Caki2 (cell line): ENCODE data around the gene PLCH1. TPM values are rescaled to one million over a fixed set of nuclear protein-coding genes. Genes with fewer than 3 reads are reported as not detected.

Experiments
- DNase-seq: peaks from one replicate; pipeline ENCODE4 v3.0.0-alpha.2; 2015; ENCODE audit warnings: low read depth
- in situ Hi-C: cut with HindIII; loops from 2 replicates; pipeline ENCODE4 v1.10.0; 2016; ENCODE audit warnings: low sequenced_read_pairs, low pct_unique_long_range_greater_than_20kb, mixed read lengths
- total RNA-seq: library from RNA; depleted of rRNA; stranded (reverse); fragments of >200 nt; shearing (Covaris generic); gene quantifications from 2 replicates; pipeline ENCODE4 v1.2.3, GENCODE V29; 2014; ENCODE audit warnings: low replicate concordance

The PLCH1 gene
- total RNA-seq, 1 experiment from 2014 or later: 5.6 TPM

- no peak for DNase-seq
- in situ Hi-C loops: no loop called here
These were observed 380.4 kb downstream of the PLCH1 start for GRCh38 chr3:155364492-155364891.

GRCh38 chr3:155363690-155364070 is 381.2 kb downstream of the PLCH1 start:
- in situ Hi-C loops: no loop called here
- DNase-seq: no peak

- in situ Hi-C loops: no loop called here
These were observed 381.8 kb downstream of the PLCH1 start for GRCh38 chr3:155362808-155363689.

DNA sequence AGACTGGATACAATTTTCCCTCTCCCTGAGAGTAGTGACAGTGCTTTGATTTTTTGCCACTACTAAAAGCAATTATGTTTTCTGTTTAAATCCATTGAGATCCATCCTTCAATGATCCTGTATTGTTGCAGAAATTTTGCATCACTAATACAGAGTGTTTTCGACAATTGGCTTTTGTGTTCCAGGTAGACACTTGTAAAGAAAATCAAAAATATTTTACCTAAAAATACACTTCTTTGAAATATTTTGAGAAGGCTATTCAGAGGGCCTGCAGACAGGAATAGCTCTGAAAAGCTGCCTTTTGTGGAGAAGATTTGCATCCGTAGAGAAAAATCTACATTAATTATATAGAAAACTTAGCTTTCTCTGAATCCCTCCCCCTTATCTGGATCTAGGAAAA is 384.6 kb downstream of the PLCH1 start:
- DNase-seq: no peak
- in situ Hi-C loops: no loop called here

More at GRCh38 chr3:155362808-155363689, 381.8 kb downstream of the PLCH1 start:
- no peak for DNase-seq

DNA sequence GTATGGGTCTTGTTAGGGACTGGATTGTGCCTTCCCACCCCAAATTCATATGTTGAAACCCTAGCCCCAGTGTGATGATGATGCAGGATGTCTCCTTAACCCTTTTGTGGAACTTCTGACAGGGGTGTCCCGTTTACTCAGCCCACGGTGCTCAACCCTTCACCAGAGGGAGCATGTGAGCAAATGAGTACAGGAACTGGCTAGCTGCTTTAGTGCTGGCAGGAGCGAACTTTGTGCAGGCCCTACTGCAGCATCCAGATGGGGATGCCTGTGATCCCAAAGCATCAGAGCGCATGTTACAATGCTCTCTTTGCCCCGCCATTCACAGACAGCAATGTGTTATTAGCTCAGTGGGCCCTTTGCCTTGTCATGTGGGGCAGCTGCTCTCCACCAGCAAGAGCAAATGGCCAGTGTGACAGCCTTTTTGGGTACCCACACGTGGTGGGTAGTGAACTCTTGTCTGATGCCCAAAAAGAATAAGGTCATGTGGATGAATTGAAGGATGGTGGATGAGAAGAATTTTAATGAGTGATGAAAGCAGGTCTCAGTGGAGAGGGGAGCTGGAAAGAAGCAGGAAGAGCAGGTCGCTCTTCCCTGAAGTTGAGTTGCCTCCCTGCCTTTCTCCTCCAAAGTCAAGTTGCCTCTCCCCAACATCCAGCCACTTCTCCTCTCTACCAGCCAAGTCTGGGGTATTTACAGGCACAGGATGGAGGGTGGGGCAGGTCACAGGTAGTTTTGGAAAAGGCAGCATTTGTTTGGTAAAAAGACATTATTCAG is 388.1 kb downstream of the PLCH1 start:
- in situ Hi-C loops: no loop called here
- no peak for DNase-seq

GRCh38 chr3:155354658-155355057 is 390.2 kb downstream of the PLCH1 start:
- no peak for DNase-seq
- in situ Hi-C loops: no loop called here

DNA sequence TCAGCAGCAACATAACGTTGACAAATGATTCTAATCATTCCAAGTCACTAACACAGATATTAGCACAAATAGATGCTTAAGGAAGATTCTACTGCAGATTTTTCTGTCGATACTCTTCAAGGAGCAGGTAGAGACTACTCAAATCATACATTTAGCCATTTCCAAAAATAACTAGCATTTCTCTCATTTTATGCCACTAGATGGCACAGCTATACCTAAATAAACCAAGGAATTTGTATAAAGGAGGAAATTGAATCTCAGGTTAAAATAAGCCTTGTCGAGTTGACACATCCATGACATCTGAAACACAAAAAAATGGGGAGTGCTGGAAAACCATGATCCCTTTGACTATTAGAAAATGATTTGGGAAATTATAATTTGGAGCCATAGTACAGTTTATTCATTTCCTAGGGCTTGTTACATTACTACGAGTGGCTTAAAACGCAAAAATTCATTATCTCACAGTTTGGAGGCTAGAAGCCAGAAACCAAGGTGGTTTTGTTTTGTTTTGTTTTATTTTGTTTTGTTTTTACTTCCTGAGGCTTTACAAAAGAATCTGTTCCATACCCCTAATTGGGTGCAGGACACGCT is 391.9 kb downstream of the PLCH1 start:
- DNase-seq: peak; percentile 54
- in situ Hi-C loops: no loop called here

DNA sequence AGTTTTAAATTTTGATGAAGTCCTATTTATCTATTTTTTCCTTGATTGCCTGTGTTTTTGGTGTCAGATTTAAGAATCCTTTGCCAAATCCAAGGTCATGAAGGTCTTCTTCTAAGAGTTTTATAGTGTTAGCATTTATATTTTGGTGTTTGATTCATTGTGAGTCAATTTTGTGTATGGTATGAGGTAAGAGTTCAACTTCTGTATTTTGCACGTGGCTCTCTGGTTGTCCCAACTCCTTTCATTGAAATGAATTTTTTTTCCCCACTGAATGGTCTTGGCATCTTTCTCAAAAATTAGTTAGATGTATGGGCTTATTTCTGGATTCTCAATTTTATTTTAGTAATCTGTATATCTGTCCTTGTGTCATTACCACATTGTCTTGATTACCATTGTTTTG is 394.3 kb downstream of the PLCH1 start:
- DNase-seq: no peak
- in situ Hi-C loops: no loop called here

GRCh38 chr3:155347901-155348300 is 397.0 kb downstream of the PLCH1 start:
- in situ Hi-C loops: no loop called here
- no peak for DNase-seq

GRCh38 chr3:155342344-155342743 is 402.5 kb downstream of the PLCH1 start:
- in situ Hi-C loops: no loop called here

DNA sequence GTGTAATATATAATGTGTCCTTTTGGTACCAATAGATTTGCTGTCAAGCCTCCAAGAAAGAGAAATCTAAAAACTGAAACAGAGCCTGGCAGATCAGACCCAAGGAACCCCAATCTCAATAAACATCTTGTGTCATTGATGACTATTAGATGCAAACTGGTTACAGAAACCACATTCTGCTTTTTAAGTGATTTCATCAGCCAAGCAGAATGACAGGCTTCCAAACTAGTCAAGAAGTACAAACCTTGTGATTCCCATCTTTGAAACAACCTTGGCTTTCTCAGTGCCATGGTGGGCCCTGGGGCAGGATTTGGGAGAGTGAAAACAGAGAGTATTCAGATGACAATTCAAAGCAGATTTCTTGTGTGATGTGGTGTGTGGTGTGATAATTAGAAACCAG is 405.8 kb downstream of the PLCH1 start:
- no peak for DNase-seq
- in situ Hi-C loops: no loop called here

More at GRCh38 chr3:155342344-155342743, 402.5 kb downstream of the PLCH1 start:
- DNase-seq: no peak

- in situ Hi-C loops: no loop called here
- no peak for DNase-seq
These were observed 409.0 kb downstream of the PLCH1 start for GRCh38 chr3:155335724-155336354.

DNA sequence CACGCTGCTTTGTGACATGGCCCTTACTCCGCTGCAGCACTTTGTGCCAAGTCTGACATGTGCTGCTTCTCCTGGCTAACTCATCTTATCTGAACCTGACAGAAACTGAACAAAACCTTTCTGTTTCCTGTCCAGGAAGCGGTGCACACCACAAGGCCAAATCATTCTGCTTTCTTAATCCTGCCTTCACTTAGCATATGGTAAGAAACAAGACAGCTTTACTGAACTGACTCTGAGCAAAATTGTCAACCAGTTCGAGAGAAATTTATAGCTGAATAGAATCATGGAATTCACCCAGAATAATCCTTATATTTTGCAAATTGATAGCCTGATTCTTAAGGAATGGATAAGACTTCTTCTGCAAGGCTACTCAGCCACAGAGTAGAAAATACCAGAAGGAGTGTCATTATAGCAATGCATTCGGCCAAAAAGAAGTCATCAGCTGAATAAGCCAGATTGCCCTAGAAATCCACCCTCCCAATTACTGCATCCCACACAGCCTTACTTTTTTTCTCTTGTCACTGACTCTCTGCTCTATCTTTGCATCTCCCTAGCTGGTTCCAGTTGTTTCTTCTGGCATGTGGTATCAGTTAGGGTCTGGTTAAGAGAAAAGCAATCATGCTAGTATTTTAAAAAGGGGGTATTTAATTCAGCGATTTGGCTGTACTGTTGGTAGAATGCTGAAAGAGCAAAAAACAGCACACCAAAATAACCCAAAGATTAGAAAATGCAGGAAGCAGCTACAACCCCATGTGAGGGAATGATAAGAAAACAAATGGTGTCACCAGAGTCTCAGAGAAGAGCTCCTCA is 409.8 kb downstream of the PLCH1 start:
- DNase-seq: no peak
- in situ Hi-C loops: no loop called here

GRCh38 chr3:155334215-155334913 is 410.5 kb downstream of the PLCH1 start:
- no peak for DNase-seq
- in situ Hi-C loops: no loop called here

DNA sequence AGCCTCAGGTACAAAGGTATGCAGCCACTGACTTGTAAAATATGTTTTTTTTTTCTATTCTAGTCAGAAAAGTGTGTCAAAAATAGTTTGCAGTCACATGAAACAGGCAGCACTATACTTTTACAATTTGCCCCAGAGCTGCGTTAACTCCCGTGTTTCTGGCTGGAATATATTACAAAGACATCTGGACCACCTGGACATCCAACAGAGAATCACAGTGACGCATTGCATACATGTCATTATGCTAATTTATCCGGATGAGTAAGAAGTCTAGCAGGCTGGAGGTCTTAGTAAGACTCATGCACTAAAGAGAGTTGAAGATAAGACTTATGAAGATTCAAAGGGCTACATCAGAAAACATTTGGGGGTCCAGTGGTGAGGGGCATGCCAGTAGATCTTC is 412.2 kb downstream of the PLCH1 start:
- no peak for DNase-seq
- in situ Hi-C loops: no loop called here

- in situ Hi-C loops: no loop called here
- DNase-seq: no peak
These were observed 413.8 kb downstream of the PLCH1 start for GRCh38 chr3:155331078-155331477.

DNA sequence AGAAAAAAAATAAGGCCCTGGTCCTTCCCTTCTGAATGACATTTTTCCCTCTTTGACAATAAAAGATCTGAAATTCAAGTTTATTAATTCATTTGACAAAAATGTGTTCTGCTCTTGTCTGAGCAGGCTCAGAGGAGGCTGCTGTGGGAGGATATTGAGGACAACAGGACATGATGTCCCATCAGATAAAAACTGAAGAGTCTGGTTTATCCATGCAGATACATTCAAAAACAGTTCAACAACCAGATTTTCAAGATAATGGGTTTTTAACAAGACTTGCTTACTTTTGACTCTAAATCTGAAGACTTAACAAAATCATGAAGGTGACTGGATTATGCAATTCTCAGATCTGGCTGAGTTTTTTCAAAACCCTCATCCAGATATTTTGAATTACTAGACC is 414.5 kb downstream of the PLCH1 start:
- in situ Hi-C loops: no loop called here

More for the DNA sequence above, 414.5 kb downstream of the PLCH1 start:
- no peak for DNase-seq
